ENCODE measurements around the gene PIK3R1.

Gene PIK3R1

DNA sequence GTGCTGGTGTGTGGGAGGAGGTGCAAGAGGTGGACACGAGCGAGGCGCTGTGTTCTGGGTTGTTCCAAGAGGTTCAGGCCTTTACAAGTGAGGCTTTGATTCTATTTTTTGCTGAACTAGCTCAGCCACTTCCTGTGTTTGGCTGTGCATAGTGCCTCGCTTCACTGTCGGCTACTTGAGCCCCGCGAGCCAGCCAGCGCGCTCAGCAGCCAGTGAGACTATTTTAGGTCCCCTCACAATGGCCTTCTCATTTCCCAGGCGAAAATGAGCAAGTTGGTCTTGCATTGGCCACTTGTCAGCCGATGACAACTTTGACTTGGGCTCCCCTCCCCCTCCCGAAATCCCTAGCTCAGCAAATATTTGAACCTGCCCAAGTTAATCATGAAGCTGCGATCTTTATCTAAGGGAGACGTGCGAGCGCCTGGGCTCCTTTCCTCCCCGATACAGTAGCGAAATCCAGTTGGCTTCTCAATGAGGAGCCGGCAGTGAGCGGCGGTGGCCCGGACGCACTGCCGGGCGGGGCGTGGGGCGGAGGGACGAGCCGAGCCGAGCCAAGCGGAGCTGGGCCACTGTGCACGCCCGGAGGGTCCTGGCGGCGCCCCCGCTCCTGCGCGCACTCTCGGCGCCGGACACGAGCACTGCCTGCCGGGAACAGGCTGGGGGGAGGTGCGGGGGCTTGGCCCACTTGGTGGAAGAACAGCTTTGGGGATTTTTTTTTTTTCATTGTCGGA, 72.6 kb downstream of the PIK3R1 start:
- H3K9me3 ChIP-seq (ENCODE audit: control insufficient read depth in 2 of 2, low read length in 2 of 2): no peaks in the 10 kb centered on the region
- peak overlapping the region; percentile 73 to 81 for H3K4me3 ChIP-seq (ENCODE audit: low read length in 2 of 2)
- peak overlapping the region; percentile 88 to 91 for H3K27ac ChIP-seq (ENCODE audit: low read depth in 2 of 2, low read length in 2 of 2)
- H3K9ac ChIP-seq (ENCODE audit: low read depth in 1 of 2, low read length in 2 of 2): peak overlapping the region; percentile 80 to 88
- peaks cover 23 to 49% of the 10 kb centered on the region in 2 donors for H3K4me1 ChIP-seq (ENCODE audit: control insufficient read depth in 2 of 2, insufficient read depth in 2 of 2, low read length in 2 of 2)
- H3K27me3 ChIP-seq (ENCODE audit: control insufficient read depth in 2 of 2, insufficient read depth in 2 of 2, low read length in 2 of 2): no peaks in the 10 kb centered on the region
- peaks cover 14 to 16% of the 10 kb centered on the region in 2 donors for H3K36me3 ChIP-seq (ENCODE audit: control insufficient read depth in 2 of 2, insufficient read depth in 2 of 2, low read length in 2 of 2)

DNA sequence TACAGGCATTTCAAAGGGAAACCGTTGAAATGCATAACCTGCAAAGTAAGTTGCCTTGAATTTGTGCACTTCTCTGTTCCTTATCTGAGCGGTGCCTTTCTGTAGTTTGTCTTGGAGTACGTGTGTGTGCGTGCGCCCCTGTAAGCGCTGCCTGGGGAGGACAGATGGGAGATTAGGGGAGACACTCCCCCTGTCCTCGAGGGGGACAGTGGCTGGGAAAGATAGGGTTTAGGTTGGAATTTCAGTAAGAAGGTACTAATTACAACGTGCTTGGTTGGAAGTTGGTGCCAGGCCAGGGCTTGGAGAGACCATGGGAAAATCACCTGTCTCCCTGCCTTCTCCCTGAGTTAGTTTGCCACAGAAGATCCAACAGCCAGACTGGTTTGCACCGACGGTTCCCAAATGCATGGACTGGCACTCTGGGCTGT, 73.2 kb downstream of the PIK3R1 start:
- Histone ChIP-seq H3K27ac (ENCODE audit: low read depth in 2 of 2, low read length in 2 of 2) (peak overlapping the region; percentile 88 to 91), H3K9me3 (ENCODE audit: control insufficient read depth in 2 of 2, low read length in 2 of 2) (no peaks in the 10 kb centered on the region), H3K27me3 (ENCODE audit: control insufficient read depth in 2 of 2, insufficient read depth in 2 of 2, low read length in 2 of 2) (no peaks in the 10 kb centered on the region), H3K4me3 (ENCODE audit: low read length in 2 of 2) (peak overlapping the region; percentile 73 to 81), H3K4me1 (ENCODE audit: control insufficient read depth in 2 of 2, insufficient read depth in 2 of 2, low read length in 2 of 2) (peaks cover 23 to 49% of the 10 kb centered on the region in 2 donors), H3K9ac (ENCODE audit: low read depth in 1 of 2, low read length in 2 of 2) (peak overlapping the region; percentile 80 to 88), H3K36me3 (ENCODE audit: control insufficient read depth in 2 of 2, insufficient read depth in 2 of 2, low read length in 2 of 2) (peaks cover 17 to 18% of the 10 kb centered on the region in 2 donors)

DNA sequence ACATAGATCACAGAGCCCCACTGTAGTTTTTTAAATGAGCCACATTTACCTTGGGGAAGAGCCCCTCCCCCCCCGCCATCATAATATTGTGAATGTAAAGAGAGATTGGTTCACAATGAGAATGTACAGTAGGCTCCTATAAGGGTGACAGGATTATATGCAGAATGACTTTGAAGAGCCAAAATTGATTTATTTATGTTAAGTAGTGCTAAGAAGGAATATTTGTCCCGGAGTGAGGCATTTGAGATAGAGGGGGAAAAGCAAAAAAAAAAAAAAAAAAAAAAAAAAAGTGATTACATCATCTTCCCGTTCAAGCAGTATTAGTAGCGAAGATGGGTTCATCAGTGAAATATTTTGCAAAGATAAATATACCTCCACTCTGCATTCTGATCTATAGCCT, 73.9 kb downstream of the PIK3R1 start:
- H3K27ac ChIP-seq (ENCODE audit: low read depth in 2 of 2, low read length in 2 of 2): peak overlapping the region; percentile 88 to 91
- no peaks in the 10 kb centered on the region for H3K27me3 ChIP-seq (ENCODE audit: control insufficient read depth in 2 of 2, insufficient read depth in 2 of 2, low read length in 2 of 2)
- peaks cover 23 to 45% of the 10 kb centered on the region in 2 donors for H3K4me1 ChIP-seq (ENCODE audit: control insufficient read depth in 2 of 2, insufficient read depth in 2 of 2, low read length in 2 of 2)
- H3K9ac ChIP-seq (ENCODE audit: low read depth in 1 of 2, low read length in 2 of 2): peak overlapping the region in 1 of 2 donors; percentile 88
- H3K9me3 ChIP-seq (ENCODE audit: control insufficient read depth in 2 of 2, low read length in 2 of 2): no peaks in the 10 kb centered on the region
- peak overlapping the region; percentile 8 to 81 for H3K4me3 ChIP-seq (ENCODE audit: low read length in 2 of 2)
- H3K36me3 ChIP-seq (ENCODE audit: control insufficient read depth in 2 of 2, insufficient read depth in 2 of 2, low read length in 2 of 2): peaks cover 20 to 23% of the 10 kb centered on the region in 2 donors

DNA sequence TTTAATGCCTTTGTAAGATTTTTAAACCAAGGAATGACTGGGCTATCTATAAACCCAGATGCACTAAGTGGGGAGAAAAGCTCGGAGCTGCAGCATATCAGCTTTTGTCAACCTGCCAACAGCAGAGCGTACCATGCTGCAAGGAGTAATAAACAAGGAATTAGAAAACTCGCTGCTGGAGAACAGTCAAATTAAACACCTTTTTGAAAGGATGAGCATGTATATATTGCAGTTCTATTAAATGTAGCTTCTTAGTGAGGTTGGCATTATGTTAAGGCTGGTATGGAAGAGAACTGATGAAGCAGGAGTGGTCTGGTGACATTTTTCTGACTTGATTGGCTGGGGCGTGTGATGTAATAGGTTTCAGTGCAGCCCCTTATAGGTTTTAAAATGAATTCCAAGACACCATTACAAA, 74.7 kb downstream of the PIK3R1 start:
- peaks cover 25 to 28% of the 10 kb centered on the region in 2 donors for H3K36me3 ChIP-seq (ENCODE audit: control insufficient read depth in 2 of 2, insufficient read depth in 2 of 2, low read length in 2 of 2)
- H3K27ac ChIP-seq (ENCODE audit: low read depth in 2 of 2, low read length in 2 of 2): no peak overlapping the region
- H3K4me1 ChIP-seq (ENCODE audit: control insufficient read depth in 2 of 2, insufficient read depth in 2 of 2, low read length in 2 of 2): peaks cover 23 to 39% of the 10 kb centered on the region in 2 donors
- peak overlapping the region in 1 of 2 donors; percentile 33 for H3K9ac ChIP-seq (ENCODE audit: low read depth in 1 of 2, low read length in 2 of 2)
- peak overlapping the region; percentile 2 to 81 for H3K4me3 ChIP-seq (ENCODE audit: low read length in 2 of 2)
- no peaks in the 10 kb centered on the region for H3K9me3 ChIP-seq (ENCODE audit: control insufficient read depth in 2 of 2, low read length in 2 of 2)
- no peaks in the 10 kb centered on the region for H3K27me3 ChIP-seq (ENCODE audit: control insufficient read depth in 2 of 2, insufficient read depth in 2 of 2, low read length in 2 of 2)

DNA sequence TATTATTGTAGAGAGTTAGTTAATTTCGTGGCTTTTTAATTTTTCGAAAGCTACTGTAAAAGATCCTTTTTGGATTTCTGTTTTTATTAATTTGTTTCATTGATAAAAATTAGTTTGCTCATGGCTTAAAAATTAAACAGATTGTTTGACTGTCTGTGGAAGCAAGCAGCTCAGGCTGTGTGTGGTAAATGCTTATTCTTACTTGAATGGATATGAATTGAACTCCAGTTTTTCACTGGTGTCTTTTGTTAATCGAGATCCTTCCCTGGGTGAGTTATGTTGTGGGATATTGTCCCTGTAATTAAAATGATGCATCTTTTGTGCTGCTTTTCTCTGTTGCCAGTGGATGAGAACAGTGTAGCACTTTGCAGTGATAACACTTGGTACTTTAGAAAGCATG, 75.3 kb downstream of the PIK3R1 start:
- Histone ChIP-seq H3K4me1 (ENCODE audit: control insufficient read depth in 2 of 2, insufficient read depth in 2 of 2, low read length in 2 of 2) (peaks cover 17 to 33% of the 10 kb centered on the region in 2 donors), H3K27ac (ENCODE audit: low read depth in 2 of 2, low read length in 2 of 2) (no peak overlapping the region), H3K4me3 (ENCODE audit: low read length in 2 of 2) (no peak overlapping the region), H3K27me3 (ENCODE audit: control insufficient read depth in 2 of 2, insufficient read depth in 2 of 2, low read length in 2 of 2) (no peaks in the 10 kb centered on the region), H3K9me3 (ENCODE audit: control insufficient read depth in 2 of 2, low read length in 2 of 2) (no peaks in the 10 kb centered on the region), H3K36me3 (ENCODE audit: control insufficient read depth in 2 of 2, insufficient read depth in 2 of 2, low read length in 2 of 2) (peaks cover 31 to 33% of the 10 kb centered on the region in 2 donors), H3K9ac (ENCODE audit: low read depth in 1 of 2, low read length in 2 of 2) (no peak overlapping the region)

DNA sequence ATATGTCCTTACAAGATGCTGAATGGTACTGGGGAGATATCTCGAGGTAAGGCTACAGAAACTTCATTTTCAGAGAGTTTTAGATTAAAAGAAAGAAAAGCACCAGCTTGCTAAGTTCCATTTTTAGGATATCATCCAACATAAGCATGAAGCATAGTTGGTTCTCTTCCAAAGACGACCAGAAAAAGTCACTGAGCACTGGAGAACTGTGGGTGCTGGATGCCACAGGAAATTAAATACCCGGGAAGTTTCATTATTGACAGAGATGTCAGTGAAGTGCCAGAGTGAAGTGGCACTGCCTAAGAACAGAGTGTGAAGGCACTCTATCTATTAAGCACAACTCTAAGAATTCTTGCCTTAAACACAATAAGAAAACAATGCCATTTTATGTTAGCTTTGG, 76.8 kb downstream of the PIK3R1 start:
- no peak overlapping the region for H3K4me3 ChIP-seq (ENCODE audit: low read length in 2 of 2)
- H3K9me3 ChIP-seq (ENCODE audit: control insufficient read depth in 2 of 2, low read length in 2 of 2): no peaks in the 10 kb centered on the region
- no peaks in the 10 kb centered on the region for H3K27me3 ChIP-seq (ENCODE audit: control insufficient read depth in 2 of 2, insufficient read depth in 2 of 2, low read length in 2 of 2)
- H3K36me3 ChIP-seq (ENCODE audit: control insufficient read depth in 2 of 2, insufficient read depth in 2 of 2, low read length in 2 of 2): peaks cover 46 to 48% of the 10 kb centered on the region in 2 donors
- H3K27ac ChIP-seq (ENCODE audit: low read depth in 2 of 2, low read length in 2 of 2): no peak overlapping the region
- peaks cover 5 to 19% of the 10 kb centered on the region in 2 donors for H3K4me1 ChIP-seq (ENCODE audit: control insufficient read depth in 2 of 2, insufficient read depth in 2 of 2, low read length in 2 of 2)
- no peak overlapping the region for H3K9ac ChIP-seq (ENCODE audit: low read depth in 1 of 2, low read length in 2 of 2)

DNA sequence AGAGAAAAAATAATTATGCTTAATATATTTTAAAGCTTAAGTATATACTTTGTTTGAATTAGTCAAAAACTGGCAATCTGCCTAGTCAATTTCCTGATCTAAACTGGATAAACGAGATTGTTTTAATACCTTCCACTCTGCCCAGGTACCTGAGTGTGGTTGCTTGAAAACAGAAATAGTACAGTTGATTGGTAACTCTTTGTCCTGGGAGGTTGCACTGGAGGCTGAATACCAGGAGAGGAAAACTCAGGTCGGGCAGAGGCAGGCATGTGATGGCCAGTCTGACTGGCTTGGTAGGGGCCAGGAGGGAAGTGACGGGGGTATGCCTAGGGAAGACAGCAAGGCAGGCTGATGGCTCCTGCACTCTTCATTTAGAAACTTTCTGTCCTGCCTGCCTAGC, 80.2 kb downstream of the PIK3R1 start:
- H3K9me3 ChIP-seq (ENCODE audit: control insufficient read depth in 2 of 2, low read length in 2 of 2): no peaks in the 10 kb centered on the region
- no peaks in the 10 kb centered on the region for H3K4me1 ChIP-seq (ENCODE audit: control insufficient read depth in 2 of 2, insufficient read depth in 2 of 2, low read length in 2 of 2)
- H3K36me3 ChIP-seq (ENCODE audit: control insufficient read depth in 2 of 2, insufficient read depth in 2 of 2, low read length in 2 of 2): peaks cover 70 to 72% of the 10 kb centered on the region in 2 donors
- no peak overlapping the region for H3K4me3 ChIP-seq (ENCODE audit: low read length in 2 of 2)
- H3K27me3 ChIP-seq (ENCODE audit: control insufficient read depth in 2 of 2, insufficient read depth in 2 of 2, low read length in 2 of 2): no peaks in the 10 kb centered on the region
- H3K27ac ChIP-seq (ENCODE audit: low read depth in 2 of 2, low read length in 2 of 2): no peak overlapping the region
- no peak overlapping the region for H3K9ac ChIP-seq (ENCODE audit: low read depth in 1 of 2, low read length in 2 of 2)

DNA sequence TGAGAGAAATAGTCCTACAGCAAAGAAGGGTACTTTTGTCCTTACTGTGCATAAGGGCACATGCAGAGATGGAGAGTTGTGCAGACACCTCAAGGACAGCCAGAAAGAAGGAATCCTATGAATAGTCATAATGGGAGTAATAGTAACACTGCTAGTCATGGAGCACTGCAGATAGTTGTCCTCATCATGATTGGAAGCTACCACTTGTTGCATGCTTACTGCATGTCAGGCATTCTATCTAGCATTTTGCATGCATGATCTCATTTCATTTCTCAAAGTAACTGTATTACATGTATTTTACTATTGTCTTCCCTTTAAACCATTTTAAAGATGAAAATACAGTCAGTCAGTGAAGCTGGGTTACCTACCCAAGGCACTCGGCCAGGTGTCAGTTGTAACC, 81.3 kb downstream of the PIK3R1 start:
- H3K27ac ChIP-seq (ENCODE audit: low read depth in 2 of 2, low read length in 2 of 2): no peak overlapping the region
- H3K9ac ChIP-seq (ENCODE audit: low read depth in 1 of 2, low read length in 2 of 2): no peak overlapping the region

DNA sequence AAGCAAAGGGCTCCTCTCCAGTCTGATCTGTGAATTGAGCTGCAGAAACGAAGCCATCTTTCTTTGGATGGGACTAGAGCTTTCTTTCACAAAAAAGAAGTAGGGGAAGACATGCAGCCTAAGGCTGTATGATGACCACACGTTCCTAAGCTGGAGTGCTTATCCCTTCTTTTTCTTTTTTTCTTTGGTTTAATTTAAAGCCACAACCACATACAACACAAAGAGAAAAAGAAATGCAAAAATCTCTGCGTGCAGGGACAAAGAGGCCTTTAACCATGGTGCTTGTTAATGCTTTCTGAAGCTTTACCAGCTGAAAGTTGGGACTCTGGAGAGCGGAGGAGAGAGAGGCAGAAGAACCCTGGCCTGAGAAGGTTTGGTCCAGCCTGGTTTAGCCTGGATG, 82.1 kb downstream of the PIK3R1 start:
- Histone ChIP-seq H3K27me3 (ENCODE audit: control insufficient read depth in 2 of 2, insufficient read depth in 2 of 2, low read length in 2 of 2) (no peaks in the 10 kb centered on the region), H3K4me3 (ENCODE audit: low read length in 2 of 2) (no peak overlapping the region), H3K9me3 (ENCODE audit: control insufficient read depth in 2 of 2, low read length in 2 of 2) (no peaks in the 10 kb centered on the region), H3K4me1 (ENCODE audit: control insufficient read depth in 2 of 2, insufficient read depth in 2 of 2, low read length in 2 of 2) (no peaks in the 10 kb centered on the region), H3K9ac (ENCODE audit: low read depth in 1 of 2, low read length in 2 of 2) (no peak overlapping the region), H3K27ac (ENCODE audit: low read depth in 2 of 2, low read length in 2 of 2) (no peak overlapping the region), H3K36me3 (ENCODE audit: control insufficient read depth in 2 of 2, insufficient read depth in 2 of 2, low read length in 2 of 2) (peaks cover 69 to 70% of the 10 kb centered on the region in 2 donors)

More for the DNA sequence above, 81.3 kb downstream of the PIK3R1 start:
- Histone ChIP-seq H3K27me3 (ENCODE audit: control insufficient read depth in 2 of 2, insufficient read depth in 2 of 2, low read length in 2 of 2) (no peaks in the 10 kb centered on the region), H3K36me3 (ENCODE audit: control insufficient read depth in 2 of 2, insufficient read depth in 2 of 2, low read length in 2 of 2) (peaks cover 70 to 75% of the 10 kb centered on the region in 2 donors), H3K4me3 (ENCODE audit: low read length in 2 of 2) (no peak overlapping the region), H3K9me3 (ENCODE audit: control insufficient read depth in 2 of 2, low read length in 2 of 2) (no peaks in the 10 kb centered on the region), H3K4me1 (ENCODE audit: control insufficient read depth in 2 of 2, insufficient read depth in 2 of 2, low read length in 2 of 2) (no peaks in the 10 kb centered on the region)

DNA sequence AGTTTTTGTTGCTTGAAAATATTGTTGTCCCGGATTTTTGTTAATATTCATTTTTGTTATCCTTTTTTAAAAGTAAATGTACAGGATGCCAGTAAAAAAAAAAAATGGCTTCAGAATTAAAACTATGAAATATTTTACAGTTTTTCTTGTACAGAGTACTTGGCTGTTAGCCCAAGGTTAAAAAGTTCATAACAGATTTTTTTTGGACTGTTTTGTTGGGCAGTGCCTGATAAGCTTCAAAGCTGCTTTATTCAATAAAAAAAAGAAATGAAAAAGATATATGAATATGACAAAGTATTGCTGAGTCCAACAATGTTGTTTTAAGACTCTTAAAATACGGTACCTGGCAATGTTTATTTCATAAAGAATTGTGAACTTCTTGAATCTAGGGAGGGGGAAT, 82.9 kb downstream of the PIK3R1 start:
- Histone ChIP-seq H3K36me3 (ENCODE audit: control insufficient read depth in 2 of 2, insufficient read depth in 2 of 2, low read length in 2 of 2) (peaks cover 61 to 62% of the 10 kb centered on the region in 2 donors), H3K4me3 (ENCODE audit: low read length in 2 of 2) (no peak overlapping the region), H3K9me3 (ENCODE audit: control insufficient read depth in 2 of 2, low read length in 2 of 2) (no peaks in the 10 kb centered on the region), H3K9ac (ENCODE audit: low read depth in 1 of 2, low read length in 2 of 2) (no peak overlapping the region), H3K27ac (ENCODE audit: low read depth in 2 of 2, low read length in 2 of 2) (no peak overlapping the region), H3K4me1 (ENCODE audit: control insufficient read depth in 2 of 2, insufficient read depth in 2 of 2, low read length in 2 of 2) (no peaks in the 10 kb centered on the region), H3K27me3 (ENCODE audit: control insufficient read depth in 2 of 2, insufficient read depth in 2 of 2, low read length in 2 of 2) (no peaks in the 10 kb centered on the region)

Data from mucosa of rectum (tissue), 2 donors.